Esophagus muscularis mucosa (tissue), 4 donors: ENCODE data around the gene FGD5. TPM values are rescaled to one million over a fixed set of nuclear protein-coding genes. Genes with fewer than 3 reads are reported as not detected.

Source experiments
- DNase-seq: peaks from one replicate; pipeline ENCODE4 v3.0.0-alpha.2; 2017; ENCODE audit errors: extremely low spot score
- H3K27ac ChIP-seq, 4 donors: fragments of 200-600 bp; sonication (generic); replicated peaks in 1 of 4; 1 replicate in 3 of 4; 2 replicates in 1 of 4; pipeline ENCODE4 v1.5.1; 2016 to 2019; ENCODE audit warnings: mild to moderate bottlenecking in 1 of 4
- H3K27me3 ChIP-seq, 4 donors: fragments of 200-600 bp; sonication (generic); one replicate each; pipeline versions ENCODE4 v1.5.1 to v1.6.0; 2016 to 2019
- H3K36me3 ChIP-seq, 4 donors: fragments of 200-600 bp; sonication (generic); one replicate each; pipeline ENCODE4 v1.5.1; 2016 to 2019
- H3K4me1 ChIP-seq, 4 donors: fragments of 200-600 bp; sonication (generic); one replicate each; pipeline ENCODE4 v1.5.1; 2016 to 2019
- H3K4me3 ChIP-seq, 4 donors: fragments of 200-600 bp; sonication (generic); 1 replicate in 2 of 4; 2 replicates in 2 of 4; pipeline ENCODE4 v1.5.1; 2016 to 2019; ENCODE audit warnings: mild to moderate bottlenecking in 4 of 4, moderate library complexity in 1 of 4
- H3K9me3 ChIP-seq, 4 donors: fragments of 200-600 bp; sonication (generic); 1 replicate in 3 of 4; 2 replicates in 1 of 4; pipeline ENCODE4 v1.5.1; 2016 to 2019
- EP300 ChIP-seq: sonication (generic); formaldehyde crosslinking; IDR thresholded peaks from one replicate; pipeline ENCODE4 v1.6.1; 2017; ENCODE audit warnings: antibody characterized with exemption
- POLR2A ChIP-seq: fragments of 450-650 bp; IDR thresholded peaks from one replicate; pipeline ENCODE4 v1.6.1; 2017; ENCODE audit warnings: antibody characterized with exemption, moderate library complexity, mild to moderate bottlenecking, low read depth
- POLR2AphosphoS5 ChIP-seq, 2 donors: sonication (generic); formaldehyde crosslinking; IDR thresholded peaks; one replicate each; pipeline ENCODE4 v1.6.1; 2017; ENCODE audit warnings: antibody characterized with exemption in 2 of 2
- WGBS: methylation state at CpG from one replicate; pipeline ENCODE4 v1.1.5; 2018; 5-methylcytosine and 5-hydroxymethylcytosine counted together
- intact Hi-C: fragments of 100-400 bp; cut with DNase I; formaldehyde crosslinking; loops from one replicate; pipeline ENCODE4 v1.15.1; 2023
- total RNA-seq, 4 donors: library from RNA; depleted of rRNA; stranded (reverse); fragments of >200 nt; gene quantifications; one replicate each; pipeline versions ENCODE4 v1.1.0 to v1.2.1, GENCODE V29; 2016
- TF ChIP-seq, protein P1 (sequence below), 3 experiments: fragments of 200-600 bp in 2 of 3; fragments of 450-650 bp in 1 of 3; sonication (generic) in 2 of 3; IDR thresholded peaks; one replicate each; pipeline ENCODE4 v1.5.1; 2017 to 2019; ENCODE audit warnings: antibody characterized with exemption in 3 of 3, mild to moderate bottlenecking in 2 of 3, moderate library complexity in 1 of 3

FGD5 gene
- total RNA-seq, 4 donors from 2014 or later, result 15.4 to 21.1 (median 16.1) TPM

DNA sequence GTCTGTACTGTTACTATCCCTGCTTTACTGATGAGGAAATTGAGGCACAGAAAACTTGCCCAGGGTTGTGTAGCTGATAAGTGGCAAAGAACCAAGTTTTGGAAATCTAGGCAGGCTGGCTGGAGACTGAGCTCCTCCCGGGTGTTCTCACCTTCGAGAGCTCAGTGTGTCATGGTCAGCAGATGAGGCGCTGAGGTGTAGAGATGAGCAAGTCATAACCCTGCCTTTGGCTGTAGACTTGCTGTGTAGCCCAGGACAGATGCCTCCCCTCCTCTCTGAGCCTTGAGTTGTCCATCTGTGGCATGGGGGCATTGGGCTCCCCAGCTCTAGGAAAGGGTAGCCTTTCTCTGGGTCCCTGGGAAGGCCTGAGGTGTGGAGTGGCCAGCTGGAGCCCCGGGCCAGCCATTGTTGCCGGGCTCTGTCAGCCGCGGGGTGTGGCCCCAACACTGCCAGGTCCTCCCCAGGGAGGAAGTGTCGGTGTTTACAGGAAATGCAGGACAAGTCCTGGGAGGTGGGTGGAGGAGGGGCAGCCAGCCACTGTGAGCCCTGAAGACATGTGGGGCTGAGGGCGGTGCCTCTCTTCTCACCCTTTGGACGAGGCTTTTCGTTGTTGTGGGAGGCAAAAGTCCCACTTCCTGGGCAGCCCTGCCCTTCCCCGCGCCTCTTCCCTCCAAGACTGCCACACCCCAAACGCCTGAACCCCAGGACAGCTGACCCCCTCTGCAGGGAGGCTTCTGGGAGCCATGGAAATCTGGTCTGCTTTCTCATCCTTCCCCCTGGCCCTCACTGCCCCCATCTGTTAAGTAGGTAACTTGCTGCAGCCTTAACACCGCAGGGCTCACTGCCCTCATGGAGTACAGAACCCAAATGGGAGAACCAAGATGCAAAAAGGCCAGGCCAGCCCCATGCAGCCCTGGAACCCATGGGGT lies 29.1 kb downstream of the FGD5 start:
- peaks cover 27 to 42% (median 38%) of the 10 kb centered on the region in 4 donors for H3K4me1 ChIP-seq
- peaks cover 0 to 16% (median 0%) of the 10 kb centered on the region in 4 donors for H3K27me3 ChIP-seq
- TF ChIP-seq POLR2AphosphoS5 (IDR thresholded peaks at IDR 0.05) (peak in 1 of 2 donors; percentile 21), POLR2A (no peak), EP300 (no peak)
- TF ChIP-seq, protein P1, sequence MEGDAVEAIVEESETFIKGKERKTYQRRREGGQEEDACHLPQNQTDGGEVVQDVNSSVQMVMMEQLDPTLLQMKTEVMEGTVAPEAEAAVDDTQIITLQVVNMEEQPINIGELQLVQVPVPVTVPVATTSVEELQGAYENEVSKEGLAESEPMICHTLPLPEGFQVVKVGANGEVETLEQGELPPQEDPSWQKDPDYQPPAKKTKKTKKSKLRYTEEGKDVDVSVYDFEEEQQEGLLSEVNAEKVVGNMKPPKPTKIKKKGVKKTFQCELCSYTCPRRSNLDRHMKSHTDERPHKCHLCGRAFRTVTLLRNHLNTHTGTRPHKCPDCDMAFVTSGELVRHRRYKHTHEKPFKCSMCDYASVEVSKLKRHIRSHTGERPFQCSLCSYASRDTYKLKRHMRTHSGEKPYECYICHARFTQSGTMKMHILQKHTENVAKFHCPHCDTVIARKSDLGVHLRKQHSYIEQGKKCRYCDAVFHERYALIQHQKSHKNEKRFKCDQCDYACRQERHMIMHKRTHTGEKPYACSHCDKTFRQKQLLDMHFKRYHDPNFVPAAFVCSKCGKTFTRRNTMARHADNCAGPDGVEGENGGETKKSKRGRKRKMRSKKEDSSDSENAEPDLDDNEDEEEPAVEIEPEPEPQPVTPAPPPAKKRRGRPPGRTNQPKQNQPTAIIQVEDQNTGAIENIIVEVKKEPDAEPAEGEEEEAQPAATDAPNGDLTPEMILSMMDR (IDR thresholded peaks at IDR 0.05), result no peak
- no peaks in the 10 kb centered on the region for H3K36me3 ChIP-seq
- H3K9me3 ChIP-seq, result no peaks in the 10 kb centered on the region
- intact Hi-C loops, result no loop called here
- DNase-seq, result no peak
- WGBS, result 52% methylated on average over 11 of the region's 15 CpGs
- peak overlapping the region; percentile 1 to 69 (median 42) for H3K27ac ChIP-seq
- H3K4me3 ChIP-seq, result no peak overlapping the region

DNA sequence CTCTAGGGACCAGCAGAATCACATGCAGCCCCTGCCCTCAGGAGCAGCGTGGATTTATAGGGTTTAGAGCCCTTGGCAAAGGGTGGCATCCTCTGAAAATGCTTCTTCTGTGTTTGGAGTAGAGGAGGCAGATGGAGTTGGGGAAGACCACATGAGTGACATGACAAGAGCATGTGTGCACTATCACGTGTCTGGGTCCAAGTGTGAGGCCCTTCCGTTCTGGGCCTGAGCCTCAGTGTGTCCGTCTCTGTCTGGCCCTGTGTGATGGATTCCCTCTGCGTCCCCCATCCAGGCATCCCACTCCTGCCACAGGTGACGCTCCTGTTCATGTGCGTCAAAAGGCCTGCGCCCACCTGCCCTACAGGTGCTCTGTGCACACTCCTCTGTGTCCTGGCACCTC lies 30.1 kb downstream of the FGD5 start:
- H3K27ac ChIP-seq, result no peak overlapping the region
- H3K27me3 ChIP-seq, result peaks cover 0 to 16% (median 0%) of the 10 kb centered on the region in 4 donors
- H3K4me3 ChIP-seq, result no peak overlapping the region
- WGBS, result 98% methylated on average over 8 of the region's 8 CpGs
- TF ChIP-seq POLR2A, result no peak
- TF ChIP-seq POLR2AphosphoS5 (IDR thresholded peaks at IDR 0.05), result no peak
- TF ChIP-seq EP300, result no peak
- TF ChIP-seq, protein P1 (IDR thresholded peaks at IDR 0.05), result no peak
- H3K36me3 ChIP-seq, result no peaks in the 10 kb centered on the region
- H3K4me1 ChIP-seq, result peaks cover 27 to 47% (median 46%) of the 10 kb centered on the region in 4 donors
- intact Hi-C loops, result no loop called here
- no peaks in the 10 kb centered on the region for H3K9me3 ChIP-seq
- no peak for DNase-seq

DNA sequence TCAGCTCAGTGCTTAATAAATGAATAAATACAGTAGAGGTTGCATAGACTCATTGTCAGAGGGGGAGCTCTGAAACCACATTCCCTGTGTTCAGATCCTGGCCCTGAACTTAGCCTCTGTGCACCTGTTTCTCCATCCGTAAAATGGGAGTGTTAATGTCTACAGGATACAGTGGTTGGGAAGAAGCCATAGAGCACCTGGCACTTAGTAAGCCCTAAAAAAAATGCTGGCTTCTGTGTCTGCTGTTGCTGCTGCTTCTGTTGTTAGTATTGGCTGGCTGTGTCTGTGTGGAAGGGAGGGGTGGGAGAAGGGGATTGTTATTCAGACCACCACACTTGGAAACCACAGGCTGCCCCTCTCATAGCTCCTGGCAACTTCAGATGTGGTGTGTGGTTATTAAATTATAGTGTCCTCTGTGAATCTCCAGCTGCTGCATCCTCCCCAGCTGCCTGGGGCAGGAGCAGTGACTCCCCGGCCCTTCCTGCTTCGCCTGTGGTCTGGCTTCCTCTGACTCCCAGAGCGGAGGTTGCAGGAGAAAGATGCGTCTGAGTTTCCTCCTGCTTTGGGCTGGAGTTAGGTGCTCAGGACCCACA lies 31.0 kb downstream of the FGD5 start:
- TF ChIP-seq POLR2AphosphoS5 (IDR thresholded peaks at IDR 0.05), result no peak
- TF ChIP-seq EP300, result no peak
- TF ChIP-seq, protein P1 (IDR thresholded peaks at IDR 0.05), result no peak
- TF ChIP-seq POLR2A, result no peak
- 63% methylated on average over 5 of the region's 5 CpGs for WGBS
- H3K9me3 ChIP-seq, result no peaks in the 10 kb centered on the region
- peak overlapping the region in 1 of 4 donors; percentile 18 for H3K27ac ChIP-seq
- peaks cover 0 to 16% (median 0%) of the 10 kb centered on the region in 4 donors for H3K27me3 ChIP-seq
- DNase-seq, result no peak
- H3K36me3 ChIP-seq, result no peaks in the 10 kb centered on the region
- no peak overlapping the region for H3K4me3 ChIP-seq
- H3K4me1 ChIP-seq, result peaks cover 27 to 48% (median 47%) of the 10 kb centered on the region in 4 donors
- intact Hi-C loops, result no loop called here

DNA sequence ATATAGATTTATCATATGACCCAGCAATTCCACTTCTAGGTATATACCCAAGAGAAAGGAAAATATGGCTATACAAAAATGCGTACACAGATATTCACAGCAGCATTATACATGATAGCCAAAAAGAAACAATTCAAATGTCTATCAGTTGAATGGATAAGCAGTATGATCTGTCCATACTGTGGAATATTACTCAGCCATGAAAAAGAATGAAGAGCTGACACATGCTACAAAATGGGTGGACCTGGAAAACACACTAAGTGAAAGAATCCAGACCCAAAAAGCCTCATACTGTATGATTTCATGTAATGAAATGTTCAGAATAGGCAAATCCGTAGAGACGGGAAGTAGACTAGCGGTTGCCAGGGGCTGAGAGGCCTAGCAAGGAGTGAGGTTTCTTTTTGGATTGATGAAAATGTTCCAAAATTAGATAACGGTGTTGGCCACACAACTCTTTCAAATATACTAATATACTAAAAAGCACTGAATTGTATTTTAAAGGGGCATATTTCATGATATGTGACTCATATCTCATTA lies 33.4 kb downstream of the FGD5 start:
- peaks cover 0 to 6% (median 0%) of the 10 kb centered on the region in 4 donors for H3K9me3 ChIP-seq
- WGBS, result 74% methylated on average over 5 of the region's 5 CpGs
- no peak overlapping the region for H3K4me3 ChIP-seq
- peak overlapping the region in 2 of 4 donors; percentile 37 to 62 for H3K27ac ChIP-seq
- H3K27me3 ChIP-seq, result peaks cover 0 to 16% (median 0%) of the 10 kb centered on the region in 4 donors
- intact Hi-C loops, result no loop called here
- DNase-seq, result no peak
- H3K36me3 ChIP-seq, result no peaks in the 10 kb centered on the region
- TF ChIP-seq EP300, result no peak
- TF ChIP-seq POLR2AphosphoS5 (IDR thresholded peaks at IDR 0.05), result no peak
- TF ChIP-seq, protein P1 (IDR thresholded peaks at IDR 0.05), result no peak
- TF ChIP-seq POLR2A, result no peak
- H3K4me1 ChIP-seq, result peaks cover 24 to 48% (median 37%) of the 10 kb centered on the region in 4 donors
